HG03521 (cell line): Measurements from ENCODE around the gene SYNJ2BP.
"Not testable (repeated sequence)": the region's sequence is repeated elsewhere in the genome, so short reads cannot be mapped to it uniquely, and the experiment has no call there.

Experiments used
- ATAC-seq: cut with Tn5 transposase; IDR thresholded peaks from one replicate; pipeline ENCODE4 v1.9.1; 2021; ENCODE audit warnings: mild to moderate bottlenecking, moderate library complexity; ENCODE audit not compliant: unreplicated experiment

Gene SYNJ2BP, protein sequence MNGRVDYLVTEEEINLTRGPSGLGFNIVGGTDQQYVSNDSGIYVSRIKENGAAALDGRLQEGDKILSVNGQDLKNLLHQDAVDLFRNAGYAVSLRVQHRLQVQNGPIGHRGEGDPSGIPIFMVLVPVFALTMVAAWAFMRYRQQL

DNA sequence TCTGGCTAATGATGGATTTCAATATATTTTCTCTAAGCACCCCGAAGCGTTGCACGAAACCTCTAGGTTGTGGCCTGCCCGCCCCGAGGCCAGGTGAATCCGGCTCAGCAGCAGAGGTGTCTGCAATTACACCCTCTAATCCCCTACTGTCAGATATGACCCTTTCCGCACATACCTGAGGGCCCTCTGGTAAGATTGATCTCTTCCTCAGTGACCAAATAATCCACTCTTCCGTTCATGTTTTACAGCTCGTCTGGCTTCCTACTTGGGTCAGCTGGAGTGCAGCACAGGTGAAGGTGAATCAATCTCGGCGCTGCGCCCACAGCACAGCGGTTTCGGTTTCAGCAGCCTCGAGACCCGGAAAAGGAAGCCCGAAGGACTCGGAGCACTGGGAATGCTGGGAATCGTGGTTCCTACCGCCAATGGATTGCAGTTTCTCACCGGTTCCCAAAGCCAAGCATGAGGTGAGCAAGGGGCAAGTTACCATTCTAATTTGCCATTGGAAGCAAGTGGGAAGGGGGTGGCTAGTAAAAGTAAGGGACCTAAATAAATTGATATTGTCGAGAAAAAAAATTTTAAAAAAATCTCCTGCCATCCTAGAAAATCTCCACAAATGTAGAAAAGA is at the start of gene SYNJ2BP:
SYNJ2BP (minus strand) TSS at position 366 of the 625 bp plus-strand sequence; CDS start at position 239, 127 bp downstream.
- no peak for ATAC-seq

DNA sequence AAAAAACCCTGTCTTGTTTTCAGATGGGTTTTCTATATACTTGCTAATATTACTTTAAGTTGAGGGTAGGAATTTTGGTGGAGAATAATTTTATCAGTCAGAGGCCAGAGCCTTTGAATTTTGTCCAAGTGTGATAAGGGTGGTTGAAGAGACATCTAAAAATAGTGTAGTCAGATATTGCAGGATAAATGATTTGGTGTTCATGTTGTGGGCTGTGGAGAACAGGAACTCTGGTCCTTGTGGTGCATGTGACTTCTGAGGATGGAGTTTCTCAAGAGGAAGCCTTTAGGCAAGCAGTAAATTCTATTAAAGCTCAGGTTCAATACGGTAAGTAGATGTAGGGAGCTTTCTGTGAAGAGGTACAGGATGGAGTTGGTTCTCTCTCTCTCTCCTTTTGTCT is 37.8 kb upstream of the SYNJ2BP start:
- no peak for ATAC-seq

DNA sequence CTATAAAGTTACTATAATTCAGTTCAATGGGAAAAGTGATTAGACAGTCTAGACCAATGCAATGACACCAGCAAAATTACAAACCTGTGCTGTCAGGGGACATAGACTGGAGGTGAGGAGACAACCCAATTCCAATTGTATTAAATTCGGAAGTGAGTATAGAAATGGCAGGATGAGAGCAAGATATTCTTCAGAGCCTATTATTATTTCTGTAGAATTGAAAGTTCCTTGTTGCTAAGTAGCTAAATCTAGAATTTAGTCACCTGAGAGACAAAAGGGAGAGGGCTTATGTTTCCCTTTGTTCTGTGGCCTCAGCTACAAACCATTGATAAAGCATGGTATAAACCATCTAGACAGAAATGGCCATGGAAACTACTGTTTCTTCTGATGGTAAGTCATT is 35.0 kb upstream of the SYNJ2BP start, which contains the start of gene ADAM21:
ADAM21 (plus strand) TSS at position 301 of the 400 bp plus-strand sequence. CDS start 5,326 bp downstream, outside the sequence.
- no peak for ATAC-seq

DNA sequence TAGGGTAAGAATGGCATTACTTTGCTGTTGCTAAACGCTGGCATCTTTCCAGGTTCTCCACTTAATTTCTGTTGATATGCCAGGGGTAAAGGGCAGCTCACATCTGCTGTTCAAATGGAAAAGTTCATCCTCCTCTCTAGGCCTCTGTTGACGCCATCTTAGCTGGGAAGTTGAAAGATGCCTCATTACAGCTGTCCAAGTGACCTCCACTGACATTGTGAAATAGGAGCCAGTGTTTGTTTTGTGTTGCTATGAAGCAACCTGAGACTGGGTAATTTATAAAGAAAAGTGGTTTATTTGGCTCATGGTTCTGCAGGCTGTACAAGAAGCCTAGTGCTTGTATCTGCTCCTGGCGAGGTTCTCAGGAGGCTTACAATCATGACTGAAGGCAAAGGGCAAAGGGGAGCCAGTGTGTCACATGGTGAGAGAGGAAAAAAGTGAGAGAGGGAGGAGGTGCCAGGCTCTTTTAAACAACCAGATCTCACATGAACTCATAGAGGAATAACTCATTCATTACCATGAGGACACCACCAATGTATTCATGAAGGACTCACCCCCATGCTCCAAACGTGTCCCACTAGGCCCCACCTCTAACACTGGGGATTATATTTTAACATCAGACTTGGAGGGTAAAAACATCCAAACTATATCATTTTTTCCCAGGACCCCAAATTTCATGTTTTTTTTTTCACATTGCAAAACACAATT is 31.9 kb upstream of the SYNJ2BP start:
- no peak for ATAC-seq

DNA sequence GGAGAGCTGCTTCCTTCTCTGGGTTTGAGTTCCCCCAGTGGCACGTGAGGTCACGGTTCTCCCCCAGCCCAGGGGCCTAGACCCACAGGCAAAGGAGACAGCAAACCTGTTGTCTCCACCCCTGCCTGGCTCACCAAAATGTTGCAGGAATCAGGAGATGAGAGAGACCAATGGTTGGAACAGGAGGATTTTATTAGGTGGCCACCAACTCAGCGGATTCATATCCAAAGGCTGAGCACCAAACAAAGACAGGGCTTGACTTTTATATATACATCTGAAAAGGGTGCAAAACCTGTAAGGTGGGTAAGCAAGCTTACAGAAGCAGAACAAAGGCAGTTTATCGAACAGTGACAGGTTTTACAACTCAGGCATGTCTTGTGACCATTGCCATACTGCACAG is 25.9 kb upstream of the SYNJ2BP start:
- no peak for ATAC-seq

DNA sequence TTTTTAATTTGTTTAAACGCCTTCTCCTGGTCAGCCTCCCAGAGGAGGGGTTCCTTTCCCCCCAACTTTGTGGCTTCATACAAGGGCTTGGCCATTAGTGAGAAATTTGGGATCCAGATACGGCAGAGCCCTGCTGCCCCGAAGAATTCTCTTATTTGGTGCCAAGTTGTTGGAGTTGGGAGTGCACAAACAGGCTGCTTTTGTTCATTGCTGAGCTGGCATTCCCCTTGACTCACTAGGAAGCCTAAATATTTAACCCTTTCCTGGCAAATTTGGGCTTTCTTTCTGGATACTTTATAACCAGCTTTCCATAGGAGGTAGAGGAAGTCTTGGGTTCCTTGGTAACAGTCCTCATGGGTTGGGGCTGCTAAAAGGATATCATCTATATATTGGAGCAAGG is 24.8 kb upstream of the SYNJ2BP start:
- ATAC-seq: no peak

DNA sequence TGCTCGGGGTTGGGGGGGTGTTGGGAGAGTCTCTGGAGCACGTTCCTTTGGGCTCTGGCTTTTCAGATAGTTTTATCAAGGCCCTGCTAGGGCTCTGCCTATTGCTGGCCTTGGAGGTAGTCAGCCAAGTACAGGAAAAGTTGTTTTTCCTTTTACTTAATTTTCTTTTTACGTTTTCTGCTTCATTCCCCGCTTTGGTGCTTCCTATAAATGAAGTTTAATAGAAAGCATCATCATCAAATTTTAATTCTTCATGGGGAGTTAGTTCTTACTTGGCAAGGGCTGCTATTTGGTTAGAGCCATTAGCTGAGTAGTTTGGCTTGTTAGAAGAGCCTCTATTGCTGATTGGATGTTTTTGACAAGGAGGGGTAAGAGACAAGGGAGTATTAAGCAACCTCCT is 20.0 kb upstream of the SYNJ2BP start:
- ATAC-seq: no peak

DNA sequence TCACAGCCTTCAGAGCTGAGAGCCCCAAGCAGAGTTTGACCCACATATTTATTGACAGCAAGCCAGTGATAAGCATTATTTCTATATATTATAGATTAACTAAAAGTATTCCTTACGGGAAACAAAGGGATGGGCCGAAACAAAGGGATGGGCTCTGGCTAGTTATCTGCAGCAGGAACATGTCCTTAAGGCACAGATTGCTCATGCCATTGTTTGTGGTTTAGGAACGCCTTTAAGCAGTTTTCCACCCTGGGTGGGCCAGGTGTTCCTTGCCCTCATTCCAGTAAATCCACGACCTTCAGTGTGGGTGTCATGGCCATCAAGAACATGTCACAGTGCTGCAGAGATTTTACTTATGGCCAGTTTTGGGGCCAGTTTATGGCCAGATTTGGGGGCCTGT is 9.7 kb upstream of the SYNJ2BP start:
- not testable (repeated sequence) for ATAC-seq

DNA sequence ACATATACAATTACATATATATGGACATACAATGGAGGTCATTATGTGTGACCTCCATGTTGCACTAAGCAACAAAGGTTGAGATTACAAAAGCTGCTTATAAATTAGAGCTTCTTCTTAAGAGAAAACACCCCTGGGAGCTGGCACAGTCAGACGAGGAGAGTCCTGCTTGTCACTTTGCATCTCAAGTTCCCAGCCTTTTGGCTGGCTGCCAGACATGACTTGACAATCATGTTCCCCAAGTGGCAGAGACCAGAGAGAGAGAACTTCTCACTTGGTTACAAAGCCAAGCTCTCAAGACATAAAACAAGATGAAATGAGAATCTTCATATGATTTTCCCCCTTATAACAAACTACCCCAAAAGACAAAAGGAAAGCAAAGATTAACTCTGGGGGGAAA is 8.5 kb upstream of the SYNJ2BP start:
- no peak for ATAC-seq

DNA sequence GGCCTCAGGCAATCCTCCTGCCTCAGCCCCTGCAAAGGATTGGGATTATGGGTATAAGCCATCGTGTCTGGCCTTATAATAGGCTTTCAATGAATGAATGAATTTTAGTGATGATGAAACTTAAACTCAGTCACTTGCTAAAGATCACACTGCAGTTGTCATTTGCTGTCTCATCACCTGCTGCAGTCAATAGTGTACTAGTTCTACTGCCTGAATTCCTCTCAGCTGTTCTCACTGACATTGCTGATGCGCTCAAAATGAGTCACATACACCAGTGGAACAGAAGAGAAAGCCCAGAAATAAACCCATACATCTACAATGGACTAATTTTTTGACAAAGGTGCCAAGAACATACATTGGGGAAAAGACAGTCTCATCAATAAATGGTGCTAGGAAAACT is 5.6 kb upstream of the SYNJ2BP start:
- no peak for ATAC-seq

DNA sequence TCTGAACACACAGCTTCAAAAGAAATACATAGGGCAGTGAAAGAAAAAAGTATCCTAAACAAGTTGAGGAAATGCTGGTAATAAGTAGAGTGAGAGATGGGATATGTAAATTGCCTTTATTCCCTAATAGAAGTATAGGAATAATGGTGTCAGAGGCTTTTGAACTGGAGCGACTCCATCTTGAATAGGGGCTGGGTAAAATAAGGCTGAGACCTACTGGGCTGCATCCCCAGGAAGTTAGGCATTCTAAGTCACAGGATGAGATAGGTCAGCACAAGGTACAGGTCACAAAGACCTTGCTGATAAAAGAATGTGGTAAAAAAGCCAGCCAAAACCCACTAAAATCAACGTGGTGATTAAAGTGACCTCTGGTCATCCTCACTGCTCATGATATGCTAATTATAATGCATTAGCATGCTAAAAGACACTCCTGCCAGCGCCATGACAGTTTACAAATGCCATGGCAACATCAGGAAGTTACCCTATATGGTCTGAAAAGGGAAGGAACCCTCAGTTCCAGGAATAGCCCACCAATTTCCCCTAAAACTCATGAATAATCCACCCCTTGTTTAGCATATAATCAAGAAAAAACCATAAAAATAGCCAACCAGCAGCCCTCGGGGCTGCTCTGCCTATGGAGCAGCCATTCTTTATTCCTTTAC is 2.5 kb upstream of the SYNJ2BP start:
- not testable (repeated sequence) for ATAC-seq

DNA sequence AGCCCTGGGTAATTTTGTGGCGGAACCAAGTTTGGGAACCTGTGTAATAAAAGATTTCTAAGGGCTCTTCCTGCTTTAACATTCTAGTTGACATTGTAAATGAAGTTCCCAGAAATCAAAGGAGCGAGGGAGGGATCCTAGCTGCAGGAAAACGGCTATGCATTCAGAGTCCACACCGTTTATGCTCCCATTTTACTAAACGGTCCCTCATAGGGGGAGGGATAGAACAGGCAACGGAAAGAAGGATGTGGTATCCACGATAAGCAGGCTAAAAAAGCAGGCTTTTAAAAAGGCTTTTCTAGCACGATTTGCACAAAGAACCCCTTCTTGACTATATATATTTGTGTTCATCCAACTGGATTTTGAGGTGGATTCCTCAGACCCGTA is 559 bp downstream of the SYNJ2BP start:
- ATAC-seq: no peak

DNA sequence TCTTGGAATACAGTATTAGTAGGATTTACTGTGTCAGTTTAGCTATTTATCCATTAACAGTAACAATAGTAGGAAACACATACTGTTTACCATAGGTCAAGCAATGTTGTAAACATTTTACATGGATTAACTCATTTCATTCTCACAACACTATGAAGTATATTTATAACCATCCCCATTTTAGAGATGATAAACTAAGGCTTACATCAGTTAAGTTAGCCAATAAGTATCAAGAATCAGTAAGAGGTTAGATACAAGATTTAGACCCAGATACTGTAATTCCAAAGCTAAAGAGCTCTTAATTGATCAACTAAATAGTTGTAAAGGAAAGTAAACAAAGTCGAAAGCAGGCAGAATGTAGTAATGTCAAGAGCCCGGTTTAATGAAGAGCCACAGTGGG is 1.1 kb downstream of the SYNJ2BP start:
- ATAC-seq: no peak

DNA sequence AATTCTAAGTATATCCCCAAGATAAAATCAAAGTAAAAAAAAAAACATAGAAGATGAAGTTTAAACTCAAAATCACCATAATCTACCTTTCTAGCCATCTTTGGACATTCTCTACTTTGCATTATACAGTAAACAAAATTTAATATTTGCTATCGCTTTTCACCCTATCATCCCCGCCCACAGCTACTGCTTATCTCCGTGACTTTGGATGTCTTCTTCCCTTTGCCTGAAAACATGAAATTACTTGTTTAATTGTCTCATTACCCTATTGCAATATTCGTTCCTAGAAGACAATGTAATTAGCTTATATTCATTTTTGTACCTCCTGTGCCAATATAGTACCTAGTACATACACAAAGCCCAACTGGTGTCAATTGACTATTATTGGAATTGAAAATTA is 9.3 kb downstream of the SYNJ2BP start:
- no peak for ATAC-seq

DNA sequence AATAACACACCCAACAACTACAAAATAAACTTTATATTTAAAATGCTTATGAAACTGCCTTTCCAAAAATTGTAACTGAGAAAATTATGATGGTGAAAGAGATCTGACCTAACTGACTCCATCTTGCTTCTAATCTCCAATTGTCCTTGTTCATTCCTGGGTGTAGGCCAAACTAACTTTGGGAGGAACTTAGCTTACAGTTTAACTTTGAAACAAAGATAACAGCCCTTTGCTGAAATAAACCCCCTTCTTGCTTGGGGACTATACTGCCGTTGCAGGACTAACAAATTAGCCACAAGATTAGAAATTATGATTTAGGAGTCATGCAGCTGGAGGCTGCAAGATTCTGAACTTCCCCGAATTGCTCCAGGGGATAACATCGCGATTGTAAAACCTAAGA is 10.7 kb downstream of the SYNJ2BP start:
- not testable (repeated sequence) for ATAC-seq

DNA sequence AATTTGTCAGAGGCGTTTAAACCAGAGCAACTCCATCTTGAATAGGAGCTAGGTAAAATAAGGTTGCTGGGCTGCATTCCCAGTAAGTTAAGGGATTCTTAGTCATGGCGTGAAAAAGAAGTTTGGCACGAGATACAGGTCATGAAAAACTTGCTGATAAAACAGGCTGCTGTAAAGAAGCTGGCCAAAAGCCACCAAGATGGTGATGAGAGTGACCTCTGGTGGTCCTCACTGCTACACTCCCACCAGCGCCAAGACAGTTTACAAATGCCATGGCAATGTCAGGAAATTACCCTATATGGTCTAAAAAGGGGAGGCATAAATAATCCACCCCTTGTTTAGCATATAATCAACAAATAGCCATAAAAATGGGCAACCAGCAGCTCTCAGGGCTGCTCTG is 13.6 kb downstream of the SYNJ2BP start:
- ATAC-seq: not testable (repeated sequence)

DNA sequence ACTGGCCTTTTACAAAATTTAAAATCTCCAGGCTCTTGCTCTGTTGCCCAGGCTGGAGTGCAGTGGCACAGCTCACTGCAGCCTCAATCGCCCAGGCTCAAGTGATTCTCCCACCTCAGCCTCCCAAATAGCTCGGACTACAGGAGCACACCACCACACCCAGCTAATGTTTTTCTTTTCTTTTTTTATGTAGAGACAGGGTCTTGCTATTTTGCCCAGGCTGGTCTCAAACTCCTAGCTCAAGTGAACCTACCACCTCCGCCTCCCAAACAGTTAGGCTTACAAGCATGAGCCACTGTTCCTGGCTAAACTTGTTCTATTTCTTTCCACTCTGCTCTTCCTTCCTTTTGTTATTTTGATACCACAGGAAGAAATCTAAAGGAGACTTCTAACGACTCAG is 15.2 kb downstream of the SYNJ2BP start:
- ATAC-seq: no peak

DNA sequence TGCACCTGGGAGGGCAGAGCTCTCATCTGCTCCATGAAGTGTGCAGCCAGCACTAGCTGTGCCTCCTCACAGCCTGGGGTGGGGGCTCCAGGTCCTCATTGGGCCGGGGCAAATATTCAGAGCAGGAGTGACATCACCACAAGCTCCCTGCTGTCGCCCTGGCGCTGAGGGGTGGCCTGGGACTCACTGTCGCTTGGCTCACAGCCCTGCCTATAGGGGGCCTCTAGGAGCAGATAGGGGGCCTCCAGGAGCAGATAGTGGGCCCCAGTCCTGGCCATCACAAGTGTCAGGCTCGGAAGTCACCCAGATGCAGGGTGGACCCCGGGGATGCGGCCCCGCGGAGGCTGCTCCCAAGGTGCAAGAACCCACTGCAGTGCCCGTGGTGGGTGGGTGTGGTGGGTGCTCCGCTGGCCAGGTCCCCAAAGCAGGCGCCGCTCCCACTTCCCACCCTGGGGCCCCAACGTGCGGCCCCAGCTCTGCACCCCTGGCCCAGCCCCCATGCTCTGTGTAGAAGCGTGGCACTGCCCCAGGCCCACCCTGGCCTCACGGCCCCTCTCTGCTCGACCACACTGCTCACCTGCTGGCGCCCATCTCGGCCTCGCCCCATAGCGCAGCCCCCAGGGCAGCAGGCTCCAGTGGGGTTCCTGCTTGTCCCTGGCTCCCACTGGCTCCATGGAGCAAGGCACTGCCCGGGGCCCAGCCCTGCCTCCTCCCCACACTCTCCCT is 18.0 kb downstream of the SYNJ2BP start:
- no peak for ATAC-seq

DNA sequence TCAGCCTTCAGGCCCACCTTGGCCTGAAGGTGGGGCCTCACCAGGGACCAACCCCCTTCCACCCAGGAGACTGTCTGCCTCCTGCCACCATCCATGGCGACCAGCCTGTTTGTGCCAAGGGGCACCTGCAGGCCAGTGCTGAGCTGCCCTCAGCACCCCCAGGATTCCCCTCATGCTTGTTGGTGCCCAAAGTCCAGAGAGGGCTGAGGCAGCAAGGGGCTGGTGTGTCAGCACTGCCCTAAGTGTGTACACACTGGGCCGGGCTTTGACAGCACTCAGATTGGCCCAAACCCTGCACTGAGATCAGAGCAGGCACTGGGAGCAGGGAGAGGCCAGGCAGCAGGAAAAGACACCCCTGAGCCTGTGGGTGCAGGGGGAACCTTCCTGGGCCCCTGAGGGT is 18.6 kb downstream of the SYNJ2BP start:
- ATAC-seq: no peak

DNA sequence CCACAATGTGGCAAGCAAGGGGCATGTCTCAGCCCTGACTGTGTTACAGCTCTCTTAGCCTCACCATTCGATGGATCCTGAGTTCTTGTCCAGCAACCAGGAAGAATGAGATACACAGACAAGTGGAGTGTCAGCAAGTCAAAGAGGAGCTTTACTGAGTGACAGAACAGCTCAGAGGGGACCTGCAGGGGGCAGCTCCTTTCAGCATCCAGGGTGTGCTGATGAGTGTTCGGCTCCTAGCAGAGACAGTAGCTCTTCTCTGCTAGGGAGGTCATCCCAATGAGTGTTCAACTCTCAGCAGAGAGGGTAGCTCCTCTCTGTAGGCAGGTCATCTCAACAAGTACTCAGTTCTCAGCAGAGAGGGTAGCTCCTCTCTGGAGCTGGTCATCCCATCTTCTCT is 19.1 kb downstream of the SYNJ2BP start:
- ATAC-seq: no peak

DNA sequence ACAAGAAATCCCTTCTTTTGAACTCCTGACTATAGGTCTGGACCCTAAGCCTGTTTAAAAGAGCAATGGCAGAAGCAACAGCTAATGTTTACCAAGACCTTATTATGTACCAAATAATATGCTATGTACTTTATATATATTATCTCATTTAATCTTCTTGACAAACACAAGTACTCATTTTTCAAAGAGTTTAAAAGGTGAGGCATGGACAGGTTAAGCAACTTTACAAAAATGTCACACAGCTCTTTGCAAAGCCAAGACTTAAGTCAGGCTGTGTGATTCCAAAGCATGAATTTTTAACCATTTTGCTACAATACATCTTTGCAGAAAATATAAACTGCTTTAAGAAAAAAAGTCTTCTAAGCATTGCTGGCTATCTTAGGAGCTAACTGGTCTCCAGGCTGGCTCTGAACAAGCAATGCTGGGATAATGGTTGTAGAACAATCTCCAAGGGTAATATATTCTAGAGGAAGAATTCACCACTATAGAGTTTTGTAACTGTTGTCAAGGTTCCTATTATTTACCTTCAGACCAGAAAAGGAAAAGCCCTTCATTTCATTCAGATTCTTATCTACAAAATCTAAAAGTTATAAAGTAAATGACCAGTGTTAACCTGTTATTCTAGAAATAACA is 22.1 kb downstream of the SYNJ2BP start:
- no peak for ATAC-seq
